Ishikawa (cell line): ENCODE results near the gene BRPF3.
A peak's percentile ranks its signal among the peaks of the same experiment; 100 is the strongest.

Source experiments
- CEBPB ChIP-seq: IDR thresholded peaks from 2 replicates; pipeline ENCODE4 v1.6.1; 2012
- CREB1 ChIP-seq: IDR thresholded peaks from 2 replicates; pipeline ENCODE4 v1.6.1; 2012; ENCODE audit warnings: low read depth
- EGR1 ChIP-seq: IDR thresholded peaks from 2 replicates; pipeline ENCODE4 v1.6.1; 2012
- EP300 ChIP-seq: IDR thresholded peaks from 2 replicates; pipeline ENCODE4 v1.6.1; 2012; ENCODE audit warnings: borderline replicate concordance
- FOXM1 ChIP-seq: IDR thresholded peaks from 2 replicates; pipeline ENCODE4 v1.6.1; 2012; ENCODE audit warnings: low read depth, borderline replicate concordance
- NFIC ChIP-seq: IDR thresholded peaks from 2 replicates; pipeline ENCODE4 v1.6.1; 2012
- RAD21 ChIP-seq: IDR thresholded peaks from 2 replicates; pipeline ENCODE4 v1.6.1; 2012; ENCODE audit warnings: low read depth
- TAF1 ChIP-seq: IDR thresholded peaks from 2 replicates; pipeline ENCODE4 v1.6.1; 2012; ENCODE audit warnings: low read depth, mild to moderate bottlenecking
- TCF12 ChIP-seq: IDR thresholded peaks from 2 replicates; pipeline ENCODE4 v1.6.1; 2012; ENCODE audit warnings: low read depth
- TEAD4 ChIP-seq: IDR thresholded peaks from 2 replicates; pipeline ENCODE4 v1.6.1; 2012
- YY1 ChIP-seq: IDR thresholded peaks from 2 replicates; pipeline ENCODE4 v1.6.1; 2012; ENCODE audit warnings: low read depth
- ZBTB7A ChIP-seq: IDR thresholded peaks from 2 replicates; pipeline ENCODE4 v1.6.1; 2012; ENCODE audit warnings: low read depth
- TF ChIP-seq, protein P1 (sequence below): IDR thresholded peaks from 2 replicates; pipeline ENCODE4 v1.6.1; 2012; ENCODE audit warnings: low read depth, mild to moderate bottlenecking
- TF ChIP-seq, protein P2 (sequence below): IDR thresholded peaks from 2 replicates; pipeline ENCODE4 v1.6.1; 2012
- TF ChIP-seq, protein P3 (sequence below): IDR thresholded peaks from 2 replicates; pipeline ENCODE4 v1.6.1; 2012

The BRPF3 gene

DNA sequence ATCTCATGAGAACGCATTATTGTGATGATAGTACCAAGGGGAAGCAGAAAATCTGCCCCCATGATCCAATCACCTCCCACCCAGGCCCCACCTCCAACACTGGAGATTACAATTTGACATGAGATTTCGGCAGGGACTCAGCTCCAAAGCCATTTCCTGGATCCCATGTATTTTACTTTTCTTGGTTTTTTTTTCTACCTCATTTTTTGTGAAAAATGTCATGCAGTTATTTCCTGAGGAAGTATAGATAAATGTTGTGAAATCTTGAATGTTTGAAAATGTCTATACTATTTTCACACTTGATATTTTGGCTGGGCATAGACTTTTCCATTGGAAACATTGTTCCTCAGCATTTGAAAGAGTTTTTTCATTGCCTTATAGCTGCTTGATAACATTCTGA is 9.1 kb upstream of the BRPF3 start:
- no peak for TF ChIP-seq ZBTB7A
- TF ChIP-seq EP300: no peak
- TF ChIP-seq CEBPB: no peak
- no peak for TF ChIP-seq YY1
- no peak for TF ChIP-seq TCF12
- TF ChIP-seq, protein P1, sequence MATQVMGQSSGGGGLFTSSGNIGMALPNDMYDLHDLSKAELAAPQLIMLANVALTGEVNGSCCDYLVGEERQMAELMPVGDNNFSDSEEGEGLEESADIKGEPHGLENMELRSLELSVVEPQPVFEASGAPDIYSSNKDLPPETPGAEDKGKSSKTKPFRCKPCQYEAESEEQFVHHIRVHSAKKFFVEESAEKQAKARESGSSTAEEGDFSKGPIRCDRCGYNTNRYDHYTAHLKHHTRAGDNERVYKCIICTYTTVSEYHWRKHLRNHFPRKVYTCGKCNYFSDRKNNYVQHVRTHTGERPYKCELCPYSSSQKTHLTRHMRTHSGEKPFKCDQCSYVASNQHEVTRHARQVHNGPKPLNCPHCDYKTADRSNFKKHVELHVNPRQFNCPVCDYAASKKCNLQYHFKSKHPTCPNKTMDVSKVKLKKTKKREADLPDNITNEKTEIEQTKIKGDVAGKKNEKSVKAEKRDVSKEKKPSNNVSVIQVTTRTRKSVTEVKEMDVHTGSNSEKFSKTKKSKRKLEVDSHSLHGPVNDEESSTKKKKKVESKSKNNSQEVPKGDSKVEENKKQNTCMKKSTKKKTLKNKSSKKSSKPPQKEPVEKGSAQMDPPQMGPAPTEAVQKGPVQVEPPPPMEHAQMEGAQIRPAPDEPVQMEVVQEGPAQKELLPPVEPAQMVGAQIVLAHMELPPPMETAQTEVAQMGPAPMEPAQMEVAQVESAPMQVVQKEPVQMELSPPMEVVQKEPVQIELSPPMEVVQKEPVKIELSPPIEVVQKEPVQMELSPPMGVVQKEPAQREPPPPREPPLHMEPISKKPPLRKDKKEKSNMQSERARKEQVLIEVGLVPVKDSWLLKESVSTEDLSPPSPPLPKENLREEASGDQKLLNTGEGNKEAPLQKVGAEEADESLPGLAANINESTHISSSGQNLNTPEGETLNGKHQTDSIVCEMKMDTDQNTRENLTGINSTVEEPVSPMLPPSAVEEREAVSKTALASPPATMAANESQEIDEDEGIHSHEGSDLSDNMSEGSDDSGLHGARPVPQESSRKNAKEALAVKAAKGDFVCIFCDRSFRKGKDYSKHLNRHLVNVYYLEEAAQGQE: no peak
- TF ChIP-seq CREB1: no peak
- TF ChIP-seq TAF1: no peak
- no peak for TF ChIP-seq RAD21

DNA sequence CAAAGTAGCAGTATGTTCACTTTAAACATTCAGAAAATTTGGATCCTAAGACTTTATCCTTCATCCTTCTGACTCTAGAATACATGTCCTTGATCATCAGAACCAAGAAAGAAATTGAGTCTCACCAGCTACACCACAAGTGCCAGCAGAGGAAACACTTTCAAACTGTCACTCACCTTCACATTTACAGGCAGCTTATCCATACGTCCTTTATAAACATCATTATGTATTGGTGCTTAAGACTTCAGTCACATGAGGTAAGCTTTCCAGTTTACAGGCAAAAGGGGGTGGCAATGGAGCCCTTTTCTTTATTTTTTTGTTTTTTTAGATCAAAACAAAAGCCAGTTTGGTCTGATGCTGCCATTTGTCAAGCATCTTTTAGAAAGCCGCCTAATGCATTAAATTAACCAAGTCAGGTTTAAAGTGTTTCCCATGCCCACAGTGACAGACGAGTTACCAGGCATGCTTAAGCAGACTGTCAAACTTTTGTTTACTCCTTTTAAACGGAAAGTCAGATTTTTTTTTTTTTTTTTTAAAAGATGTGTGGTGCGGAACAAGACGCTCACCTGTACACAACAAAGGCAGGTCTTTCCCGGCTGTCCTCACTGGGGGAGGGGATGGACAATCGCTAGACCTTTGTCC is 952 bp upstream of the BRPF3 start:
- no peak for TF ChIP-seq YY1
- TF ChIP-seq RAD21: no peak
- TF ChIP-seq CREB1: no peak
- no peak for TF ChIP-seq TCF12
- TF ChIP-seq, protein P2, sequence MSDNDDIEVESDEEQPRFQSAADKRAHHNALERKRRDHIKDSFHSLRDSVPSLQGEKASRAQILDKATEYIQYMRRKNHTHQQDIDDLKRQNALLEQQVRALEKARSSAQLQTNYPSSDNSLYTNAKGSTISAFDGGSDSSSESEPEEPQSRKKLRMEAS: no peak
- no peak for TF ChIP-seq TAF1

DNA sequence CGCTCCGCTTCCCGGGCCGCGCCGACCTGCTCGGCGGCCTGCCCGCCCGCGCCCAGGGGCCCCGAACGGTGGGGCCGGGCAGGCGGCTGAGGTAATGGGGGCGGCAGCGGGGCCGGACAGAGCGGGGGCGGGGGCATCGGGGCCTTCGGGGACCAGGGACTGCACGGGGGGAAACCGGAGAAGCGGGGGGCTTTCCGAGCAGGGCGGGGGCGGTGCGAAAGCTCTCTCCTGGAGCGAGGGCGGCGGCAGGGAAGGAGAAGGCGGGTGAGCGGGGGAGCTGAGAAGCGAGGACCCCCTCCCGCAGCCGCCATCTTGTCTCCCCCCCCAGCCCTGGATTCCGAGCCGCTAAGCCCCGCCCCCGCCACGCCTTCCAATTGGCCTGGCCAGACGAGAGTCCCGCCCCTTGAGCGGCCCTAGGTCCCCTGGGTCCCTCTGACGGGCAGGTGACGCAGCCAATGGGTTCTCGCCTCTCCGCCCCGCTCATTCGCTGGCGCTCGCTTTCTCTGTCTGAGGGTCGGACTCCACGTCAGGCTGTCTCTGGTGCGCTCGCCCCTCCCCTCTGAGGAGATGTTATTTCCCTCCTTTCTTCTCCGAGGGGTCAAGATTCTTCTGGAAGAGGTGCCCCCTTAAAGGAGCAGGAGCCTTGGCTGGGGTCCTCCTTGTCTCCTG is 470 bp downstream of the BRPF3 start:
- TF ChIP-seq EGR1: peak; percentile 63
- TF ChIP-seq TAF1: peak; percentile 84
- no peak for TF ChIP-seq TCF12
- TF ChIP-seq, protein P3, sequence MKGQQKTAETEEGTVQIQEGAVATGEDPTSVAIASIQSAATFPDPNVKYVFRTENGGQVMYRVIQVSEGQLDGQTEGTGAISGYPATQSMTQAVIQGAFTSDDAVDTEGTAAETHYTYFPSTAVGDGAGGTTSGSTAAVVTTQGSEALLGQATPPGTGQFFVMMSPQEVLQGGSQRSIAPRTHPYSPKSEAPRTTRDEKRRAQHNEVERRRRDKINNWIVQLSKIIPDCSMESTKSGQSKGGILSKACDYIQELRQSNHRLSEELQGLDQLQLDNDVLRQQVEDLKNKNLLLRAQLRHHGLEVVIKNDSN: no peak
- TF ChIP-seq, protein P2: no peak; the same call in 1 of the 2 replicates
- TF ChIP-seq CREB1: peak; percentile 62
- TF ChIP-seq CEBPB: no peak
- TF ChIP-seq FOXM1: no peak
- TF ChIP-seq TEAD4: peak; percentile 43; the same call in 1 of the 2 replicates
- no peak for TF ChIP-seq EP300
- no peak for TF ChIP-seq RAD21
- TF ChIP-seq YY1: peak; percentile 93

DNA sequence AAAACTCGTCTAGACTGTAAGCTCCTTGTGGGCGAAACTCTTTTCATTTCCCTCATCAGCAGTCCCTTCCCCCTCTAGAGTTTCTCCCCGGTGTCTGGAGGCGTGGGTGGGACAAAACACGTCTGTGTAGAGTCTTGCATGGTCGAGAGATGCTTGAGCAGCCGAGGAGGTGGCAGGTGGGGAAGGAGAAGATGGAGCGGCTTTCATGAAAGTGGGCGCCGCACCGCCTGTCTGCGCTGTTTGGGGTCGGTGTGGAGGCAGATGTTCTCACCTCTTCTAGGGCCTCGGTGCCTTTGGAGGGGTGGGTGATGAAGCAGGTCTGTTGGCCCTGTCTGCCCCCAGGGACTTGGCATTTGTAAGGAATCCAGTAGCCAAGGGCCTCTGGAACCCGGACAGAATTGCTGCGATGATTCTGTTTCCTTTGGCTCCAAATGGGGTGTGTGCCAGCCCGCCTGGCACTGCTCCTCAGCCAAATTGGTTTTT is 1.2 kb downstream of the BRPF3 start:
- TF ChIP-seq YY1 (no peak), FOXM1 (no peak), TEAD4 (no peak), CEBPB (no peak), EGR1 (no peak), ZBTB7A (no peak), CREB1 (no peak), TCF12 (no peak), EP300 (no peak), TAF1 (no peak), RAD21 (no peak), NFIC (no peak)
- TF ChIP-seq, protein P2: no peak
- TF ChIP-seq, protein P1: no peak
- TF ChIP-seq, protein P3: no peak

DNA sequence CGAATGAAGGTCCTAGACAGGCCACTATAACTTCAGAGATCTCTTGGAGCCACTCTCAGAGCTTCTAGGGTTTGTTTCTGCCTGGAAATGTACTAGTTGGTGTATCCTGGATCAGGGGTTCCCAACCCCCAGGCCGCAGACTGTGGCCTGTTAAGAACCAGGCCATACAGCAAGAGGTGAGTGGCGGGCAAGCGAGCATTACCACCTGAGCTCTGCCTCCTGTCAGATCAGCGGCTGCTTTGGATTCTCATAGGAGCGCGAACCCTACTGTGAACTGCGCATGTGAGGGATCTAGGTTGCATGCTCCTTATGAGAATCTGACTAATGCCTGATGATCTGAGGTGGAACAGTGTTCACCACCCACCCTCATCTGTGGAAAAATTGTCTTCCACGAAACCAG is 2.4 kb downstream of the BRPF3 start:
- TF ChIP-seq TCF12: no peak
